GM12878 (cell line): ENCODE data around the gene WDR17. TPM values are rescaled to one million over a fixed set of nuclear protein-coding genes. Genes with fewer than 3 reads are reported as not detected.

ENCODE experiments used
- ATAC-seq: fragments of 200-7000 bp; cut with Tn5 transposase; 3 replicates; pipeline ENCODE4 v1.9.1; 2020; ENCODE audit warnings: mild to moderate bottlenecking, moderate library complexity
- BruUV-seq: library from RNA; stranded (reverse); fragments of 400-500 nt; replicated peaks from 2 replicates; lab custom pipeline; 2021; lab: Mats Ljungman, UMichigan
- CTCF ChIA-PET: fragments of 300-600 bp; sonication (Branson Sonifier 250); formaldehyde crosslinking; extraction: SDS; loops from one replicate; lab custom pipeline; 2021; ENCODE audit warnings: inconsistent platforms; lab: Yijun Ruan, JAX
- POLR2A ChIA-PET: fragments of 350-600 bp; formaldehyde crosslinking; extraction: SDS; loops from one replicate; lab custom pipeline; 2021; ENCODE audit warnings: inconsistent platforms; lab: Charles Lee
- RAD21 ChIA-PET: fragments of 300-600 bp; sonication (Branson Sonifier 250); formaldehyde crosslinking; loops from one replicate; lab custom pipeline; 2023; ENCODE audit warnings: antibody characterized with exemption; ENCODE audit not compliant: unreplicated experiment; lab: Charles Lee
- SMC1A ChIA-PET: fragments of 300-600 bp; sonication (Branson Sonifier 250); formaldehyde crosslinking; loops from one replicate; lab custom pipeline; 2023; ENCODE audit not compliant: unreplicated experiment, uncharacterized antibody; lab: Charles Lee
- DNase-seq: peaks from one replicate; pipeline ENCODE4 v3.0.0-alpha.2; 2011; ENCODE audit warnings: low read depth, low spot score
- FAIRE-seq: peaks from 3 replicates; lab custom pipeline; 2011; peaks lifted over from hg19 to GRCh38; lab: Jason Lieb, UNC
- H2AFZ ChIP-seq: 2 replicates; pipeline ENCODE4 v1.6.0; 2011; ENCODE audit warnings: low read depth, low read length, control low read depth; ENCODE audit not compliant: control insufficient read depth
- H3K27ac ChIP-seq: 2 replicates; pipeline ENCODE4 v1.5.1; 2011; ENCODE audit warnings: control low read depth; ENCODE audit not compliant: control insufficient read depth, insufficient read depth
- H3K27me3 ChIP-seq, 2 experiments: replicated peaks in 1 of 2; 2 replicates each; pipeline versions ENCODE4 v1.6.0 to v1.6.1; 2011; ENCODE audit warnings: low read length in 1 of 2; ENCODE audit not compliant: control insufficient read depth in 2 of 2, insufficient read depth in 2 of 2
- H3K36me3 ChIP-seq, 2 experiments: 2 replicates each; pipeline ENCODE4 v1.5.1; 2011; ENCODE audit warnings: low read length in 1 of 2; ENCODE audit not compliant: control insufficient read depth in 2 of 2, insufficient read depth in 2 of 2
- H3K4me1 ChIP-seq: 2 replicates; pipeline ENCODE4 v1.6.1; 2011; ENCODE audit warnings: mild to moderate bottlenecking, low read length, moderate library complexity, mixed read lengths; ENCODE audit not compliant: control insufficient read depth, insufficient read depth
- H3K4me2 ChIP-seq: 2 replicates; pipeline ENCODE4 v1.6.0; 2011; ENCODE audit warnings: control low read depth; ENCODE audit not compliant: control insufficient read depth, insufficient read depth
- H3K4me3 ChIP-seq: fragments of 200-600 bp; sonication (generic); 2 replicates; pipeline ENCODE4 v1.5.1; 2016
- H3K79me2 ChIP-seq: 2 replicates; pipeline ENCODE4 v1.6.0; 2011; ENCODE audit warnings: low read length; ENCODE audit not compliant: control insufficient read depth, insufficient read depth
- H3K9ac ChIP-seq: 2 replicates; pipeline ENCODE4 v1.8.0; 2011; ENCODE audit warnings: low read length, control low read depth, mixed read lengths; ENCODE audit not compliant: control insufficient read depth, insufficient read depth
- H3K9me3 ChIP-seq: replicated peaks from 3 replicates; pipeline ENCODE4 v1.5.1; 2011; ENCODE audit warnings: mild to moderate bottlenecking, low read length; ENCODE audit not compliant: control insufficient read depth, insufficient read depth
- H4K20me1 ChIP-seq: 2 replicates; pipeline ENCODE4 v1.6.0; 2011; ENCODE audit not compliant: control insufficient read depth, insufficient read depth
- CBX3 ChIP-seq: fragments of 200-600 bp; sonication (generic); IDR thresholded peaks from 2 replicates; pipeline ENCODE4 v1.6.1; 2016; ENCODE audit warnings: low read depth, borderline replicate concordance
- IKZF1 ChIP-seq: fragments of 450-650 bp; conservative IDR thresholded peaks from 2 replicates; pipeline ENCODE4 v1.6.1; 2017; ENCODE audit warnings: antibody characterized with exemption, mild to moderate bottlenecking
- KLF5 ChIP-seq: fragments of 450-650 bp; IDR thresholded peaks from 2 replicates; pipeline ENCODE4 v1.6.1; 2014; ENCODE audit warnings: mild to moderate bottlenecking; ENCODE audit not compliant: partially characterized antibody
- NRF1 ChIP-seq: conservative IDR thresholded peaks from 2 replicates; pipeline ENCODE4 v1.6.1; 2011; ENCODE audit warnings: mild to moderate bottlenecking, low read depth, low read length, improper control_type of control experiment
- POLR2A ChIP-seq: IDR thresholded peaks from 2 replicates; pipeline ENCODE4 v1.6.1; 2011; ENCODE audit warnings: low read depth, mild to moderate bottlenecking, low read length
- SIX5 ChIP-seq: IDR thresholded peaks from 2 replicates; pipeline ENCODE4 v1.6.1; 2011; ENCODE audit warnings: mild to moderate bottlenecking, low read depth, low read length, moderate library complexity; ENCODE audit not compliant: severe bottlenecking
- STAT1 ChIP-seq: fragments of 450-650 bp; conservative IDR thresholded peaks from 2 replicates; pipeline ENCODE4 v1.6.1; 2014; ENCODE audit warnings: antibody characterized with exemption, mild to moderate bottlenecking
- ZNF384 ChIP-seq: IDR thresholded peaks from 2 replicates; pipeline ENCODE4 v1.6.1; 2012; ENCODE audit warnings: low read depth, mild to moderate bottlenecking, low read length, improper control_type of control experiment, borderline replicate concordance
- WGBS: methylation state at CpG from one replicate; pipeline ENCODE4 v1.1.6; 2016; ENCODE audit warnings: low lambda C conversion rate; ENCODE audit not compliant: insufficient replicate concordance, insufficient coverage; ENCODE audit errors: missing lambda C conversion rate; 5-methylcytosine and 5-hydroxymethylcytosine counted together
- in situ Hi-C: fragments of 300-500 bp; cut with MboI; formaldehyde crosslinking; loops from 9 replicates; pipeline ENCODE4 v1.14.3; 2018; ENCODE audit warnings: mixed read lengths
- intact Hi-C: fragments of 100-400 bp; cut with micrococcal nuclease; formaldehyde crosslinking; loops from one replicate; pipeline ENCODE4 v1.14.2; 2022; ENCODE audit not compliant: unreplicated experiment
- polyA plus RNA-seq, 11 experiments: library from polyadenylated mRNA; depleted of rRNA in 4 of 11; unstranded in 6 of 11; stranded (reverse) in 5 of 11; fragments of >200 nt; fragmentation: Nextera tagmentation in 4 of 11; fragmentation: Illumina TruSeq in 1 of 11; extraction: Ambion mirVana in 4 of 11; extraction: Trizol in 1 of 11; gene quantifications; 1 replicate in 1 of 11; 2 replicates in 10 of 11; pipeline versions ENCODE4 v1.2.1 to v1.2.3, GENCODE V29; 2011 to 2016; ENCODE audit warnings: inconsistent platforms in 2 of 11, missing spikeins in 2 of 11, low read depth in 1 of 11
- total RNA-seq, 4 experiments: library from RNA; depleted of rRNA in 3 of 4; stranded (reverse); fragments of >200 nt in 3 of 4; fragmentation: Illumina TruSeq in 1 of 4; extraction: Trizol in 1 of 4; gene quantifications; 2 replicates each; pipeline versions ENCODE4 v1.2.1 to v1.2.3, GENCODE V29; 2013 to 2021
- TF ChIP-seq, protein P1 (sequence below): fragments of 450-650 bp; IDR thresholded peaks from 2 replicates; pipeline ENCODE4 v1.6.1; 2016; ENCODE audit warnings: mild to moderate bottlenecking
- TF ChIP-seq, protein P2 (sequence below): fragments of 450-650 bp; IDR thresholded peaks from 2 replicates; pipeline ENCODE4 v1.6.1; 2016; ENCODE audit warnings: mild to moderate bottlenecking

WDR17 gene
- total and polyA plus RNA-seq, 10 of the 15 experiments (the other 5 are each of a cell fraction or from before 2014, with no cell fraction given) = 0.43 to 3.8 (median 2.8) TPM

DNA sequence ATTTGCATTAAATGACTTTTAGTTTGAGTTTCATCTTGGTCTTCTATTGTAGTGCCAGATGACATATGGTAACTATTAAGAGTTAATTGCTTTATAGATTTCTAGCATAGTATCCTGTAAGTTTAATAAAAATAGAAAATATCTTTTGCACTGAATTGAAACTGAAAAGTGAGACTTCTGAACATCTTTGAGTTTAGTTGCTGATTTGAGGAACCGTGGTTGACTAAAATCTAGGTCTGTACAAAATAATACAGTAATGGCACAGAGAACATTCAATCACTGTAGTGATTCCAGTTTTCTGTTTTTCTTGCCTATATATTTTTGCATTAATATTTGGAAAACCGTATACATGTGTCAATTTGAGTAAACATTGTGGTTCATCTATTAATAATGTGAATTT is 69.0 kb downstream of the WDR17 start:
- Histone ChIP-seq H3K4me3 (no peak overlapping the region), H3K36me3 (no peaks in the 10 kb centered on the region), H3K9ac (no peak overlapping the region), H3K27me3 (no peaks in the 10 kb centered on the region), H2AFZ (no peak overlapping the region), H3K4me2 (no peak overlapping the region), H3K79me2 (no peaks in the 10 kb centered on the region), H3K27ac (no peak overlapping the region), H3K4me1 (no peaks in the 10 kb centered on the region), H4K20me1 (no peaks in the 10 kb centered on the region), H3K9me3 (no peaks in the 10 kb centered on the region)
- ChIA-PET POLR2A (no interaction called here), CTCF (no interaction called here), RAD21 (no interaction called here), SMC1A (interaction anchor here (1.6 kb wide), 1 partner anchor 10 kb away, joined by 5 read pairs; no protein-coding TSS in a partner anchor)
- FAIRE-seq (no peak), ATAC-seq (no peak), DNase-seq (no peak)
- intact Hi-C loops (no loop called here), in situ Hi-C loops (no loop called here)
- TF ChIP-seq, protein P1, sequence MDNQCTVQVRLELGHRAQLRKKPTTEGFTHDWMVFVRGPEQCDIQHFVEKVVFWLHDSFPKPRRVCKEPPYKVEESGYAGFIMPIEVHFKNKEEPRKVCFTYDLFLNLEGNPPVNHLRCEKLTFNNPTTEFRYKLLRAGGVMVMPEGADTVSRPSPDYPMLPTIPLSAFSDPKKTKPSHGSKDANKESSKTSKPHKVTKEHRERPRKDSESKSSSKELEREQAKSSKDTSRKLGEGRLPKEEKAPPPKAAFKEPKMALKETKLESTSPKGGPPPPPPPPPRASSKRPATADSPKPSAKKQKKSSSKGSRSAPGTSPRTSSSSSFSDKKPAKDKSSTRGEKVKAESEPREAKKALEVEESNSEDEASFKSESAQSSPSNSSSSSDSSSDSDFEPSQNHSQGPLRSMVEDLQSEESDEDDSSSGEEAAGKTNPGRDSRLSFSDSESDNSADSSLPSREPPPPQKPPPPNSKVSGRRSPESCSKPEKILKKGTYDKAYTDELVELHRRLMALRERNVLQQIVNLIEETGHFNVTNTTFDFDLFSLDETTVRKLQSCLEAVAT = no peak
- no peak for TF ChIP-seq NRF1
- no peak for TF ChIP-seq SIX5
- TF ChIP-seq IKZF1 = no peak
- TF ChIP-seq ZNF384 = no peak
- no peak for TF ChIP-seq CBX3
- no peak for TF ChIP-seq STAT1
- TF ChIP-seq POLR2A = no peak
- TF ChIP-seq KLF5 = no peak
- TF ChIP-seq, protein P2, sequence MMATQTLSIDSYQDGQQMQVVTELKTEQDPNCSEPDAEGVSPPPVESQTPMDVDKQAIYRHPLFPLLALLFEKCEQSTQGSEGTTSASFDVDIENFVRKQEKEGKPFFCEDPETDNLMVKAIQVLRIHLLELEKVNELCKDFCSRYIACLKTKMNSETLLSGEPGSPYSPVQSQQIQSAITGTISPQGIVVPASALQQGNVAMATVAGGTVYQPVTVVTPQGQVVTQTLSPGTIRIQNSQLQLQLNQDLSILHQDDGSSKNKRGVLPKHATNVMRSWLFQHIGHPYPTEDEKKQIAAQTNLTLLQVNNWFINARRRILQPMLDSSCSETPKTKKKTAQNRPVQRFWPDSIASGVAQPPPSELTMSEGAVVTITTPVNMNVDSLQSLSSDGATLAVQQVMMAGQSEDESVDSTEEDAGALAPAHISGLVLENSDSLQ = no peak
- WGBS = 18% methylated on average over 2 of the region's 2 CpGs
- no TSS peak for BruUV-seq
